ENCODE results near the gene AHRR. TPM values are rescaled to one million over a fixed set of nuclear protein-coding genes. Genes with fewer than 3 reads are reported as not detected.
A peak's percentile ranks its signal among the peaks of the same experiment; 100 is the strongest.

Gene AHRR
- total RNA-seq, 4 donors from 2014 or later, result 0.26 to 9.1 (median 6.6) TPM; not detected in 1

- Histone ChIP-seq H3K27ac (no peak overlapping the region), H3K36me3 (no peaks in the 10 kb centered on the region), H3K4me1 (no peaks in the 10 kb centered on the region), H3K27me3 (no peaks in the 10 kb centered on the region), H3K4me3 (no peak overlapping the region), H3K9me3 (no peaks in the 10 kb centered on the region)
- no peak for TF ChIP-seq CTCF (IDR thresholded peaks at IDR 0.05)
- TF ChIP-seq POLR2A (IDR thresholded peaks at IDR 0.05), result no peak
- intact Hi-C loops (cut with DNase I; ENCODE audit: low total_unique reads), result no loop called here
- DNase-seq, result no peak
Measured at GRCh38 chr5:310941-311434, 10.5 kb upstream of the AHRR start.

GRCh38 chr5:311963-312362, 9.6 kb upstream of the AHRR start:
- no peaks in the 10 kb centered on the region for H3K4me1 ChIP-seq
- DNase-seq, result no peak
- TF ChIP-seq POLR2A (IDR thresholded peaks at IDR 0.05), result no peak
- no peak for TF ChIP-seq CTCF (IDR thresholded peaks at IDR 0.05)
- H3K4me3 ChIP-seq, result no peak overlapping the region
- intact Hi-C loops (cut with DNase I; ENCODE audit: low total_unique reads), result no loop called here
- no peaks in the 10 kb centered on the region for H3K27me3 ChIP-seq
- H3K9me3 ChIP-seq, result no peaks in the 10 kb centered on the region
- no peaks in the 10 kb centered on the region for H3K36me3 ChIP-seq
- H3K27ac ChIP-seq, result no peak overlapping the region

GRCh38 chr5:312845-313244, 8.7 kb upstream of the AHRR start:
- Histone ChIP-seq H3K4me3 (no peak overlapping the region), H3K4me1 (no peaks in the 10 kb centered on the region), H3K27ac (no peak overlapping the region), H3K27me3 (no peaks in the 10 kb centered on the region), H3K9me3 (no peaks in the 10 kb centered on the region), H3K36me3 (no peaks in the 10 kb centered on the region)
- intact Hi-C loops (cut with DNase I; ENCODE audit: low total_unique reads), result no loop called here
- DNase-seq, result peak in 1 of 2 donors; percentile 34
- TF ChIP-seq POLR2A (IDR thresholded peaks at IDR 0.05) (no peak), CTCF (IDR thresholded peaks at IDR 0.05) (no peak)

GRCh38 chr5:313265-313664, 8.2 kb upstream of the AHRR start:
- intact Hi-C loops (cut with DNase I; ENCODE audit: low total_unique reads), result no loop called here

More at GRCh38 chr5:313265-313664, 8.2 kb upstream of the AHRR start:
- H3K4me3 ChIP-seq, result no peak overlapping the region
- no peaks in the 10 kb centered on the region for H3K4me1 ChIP-seq
- no peaks in the 10 kb centered on the region for H3K27me3 ChIP-seq
- TF ChIP-seq POLR2A (IDR thresholded peaks at IDR 0.05) (no peak), CTCF (IDR thresholded peaks at IDR 0.05) (no peak)
- no peak for DNase-seq
- no peak overlapping the region for H3K27ac ChIP-seq
- no peaks in the 10 kb centered on the region for H3K36me3 ChIP-seq
- H3K9me3 ChIP-seq, result no peaks in the 10 kb centered on the region
